GM12878 (cell line): ENCODE results near the gene TMCO1. TPM values are rescaled to one million over a fixed set of nuclear protein-coding genes. Genes with fewer than 3 reads are reported as not detected.
A peak's percentile ranks its signal among the peaks of the same experiment; 100 is the strongest.

ENCODE experiments used
- ATAC-seq: fragments of 200-7000 bp; cut with Tn5 transposase; 3 replicates; pipeline ENCODE4 v1.9.1; 2020; ENCODE audit warnings: mild to moderate bottlenecking, moderate library complexity
- BruUV-seq: library from RNA; stranded (reverse); fragments of 400-500 nt; replicated peaks from 2 replicates; lab custom pipeline; 2021; lab: Mats Ljungman, UMichigan
- CTCF ChIA-PET: fragments of 300-600 bp; sonication (Branson Sonifier 250); formaldehyde crosslinking; extraction: SDS; loops from one replicate; lab custom pipeline; 2021; ENCODE audit warnings: inconsistent platforms; lab: Yijun Ruan, JAX
- POLR2A ChIA-PET: fragments of 350-600 bp; formaldehyde crosslinking; extraction: SDS; loops from one replicate; lab custom pipeline; 2021; ENCODE audit warnings: inconsistent platforms; lab: Charles Lee
- RAD21 ChIA-PET: fragments of 300-600 bp; sonication (Branson Sonifier 250); formaldehyde crosslinking; loops from one replicate; lab custom pipeline; 2023; ENCODE audit warnings: antibody characterized with exemption; ENCODE audit not compliant: unreplicated experiment; lab: Charles Lee
- SMC1A ChIA-PET: fragments of 300-600 bp; sonication (Branson Sonifier 250); formaldehyde crosslinking; loops from one replicate; lab custom pipeline; 2023; ENCODE audit not compliant: unreplicated experiment, uncharacterized antibody; lab: Charles Lee
- DNase-seq: peaks from one replicate; pipeline ENCODE4 v3.0.0-alpha.2; 2011; ENCODE audit warnings: low read depth, low spot score
- FAIRE-seq: peaks from 3 replicates; lab custom pipeline; 2011; peaks lifted over from hg19 to GRCh38; lab: Jason Lieb, UNC
- H2AFZ ChIP-seq: 2 replicates; pipeline ENCODE4 v1.6.0; 2011; ENCODE audit warnings: low read depth, low read length, control low read depth; ENCODE audit not compliant: control insufficient read depth
- H3K27ac ChIP-seq: 2 replicates; pipeline ENCODE4 v1.5.1; 2011; ENCODE audit warnings: control low read depth; ENCODE audit not compliant: control insufficient read depth, insufficient read depth
- H3K27me3 ChIP-seq, 2 experiments: replicated peaks in 1 of 2; 2 replicates each; pipeline versions ENCODE4 v1.6.0 to v1.6.1; 2011; ENCODE audit warnings: low read length in 1 of 2; ENCODE audit not compliant: control insufficient read depth in 2 of 2, insufficient read depth in 2 of 2
- H3K36me3 ChIP-seq, 2 experiments: 2 replicates each; pipeline ENCODE4 v1.5.1; 2011; ENCODE audit warnings: low read length in 1 of 2; ENCODE audit not compliant: control insufficient read depth in 2 of 2, insufficient read depth in 2 of 2
- H3K4me1 ChIP-seq: 2 replicates; pipeline ENCODE4 v1.6.1; 2011; ENCODE audit warnings: mild to moderate bottlenecking, low read length, moderate library complexity, mixed read lengths; ENCODE audit not compliant: control insufficient read depth, insufficient read depth
- H3K4me2 ChIP-seq: 2 replicates; pipeline ENCODE4 v1.6.0; 2011; ENCODE audit warnings: control low read depth; ENCODE audit not compliant: control insufficient read depth, insufficient read depth
- H3K4me3 ChIP-seq: fragments of 200-600 bp; sonication (generic); 2 replicates; pipeline ENCODE4 v1.5.1; 2016
- H3K79me2 ChIP-seq: 2 replicates; pipeline ENCODE4 v1.6.0; 2011; ENCODE audit warnings: low read length; ENCODE audit not compliant: control insufficient read depth, insufficient read depth
- H3K9ac ChIP-seq: 2 replicates; pipeline ENCODE4 v1.8.0; 2011; ENCODE audit warnings: low read length, control low read depth, mixed read lengths; ENCODE audit not compliant: control insufficient read depth, insufficient read depth
- H3K9me3 ChIP-seq: replicated peaks from 3 replicates; pipeline ENCODE4 v1.5.1; 2011; ENCODE audit warnings: mild to moderate bottlenecking, low read length; ENCODE audit not compliant: control insufficient read depth, insufficient read depth
- H4K20me1 ChIP-seq: 2 replicates; pipeline ENCODE4 v1.6.0; 2011; ENCODE audit not compliant: control insufficient read depth, insufficient read depth
- ATF2 ChIP-seq: IDR thresholded peaks from 2 replicates; pipeline ENCODE4 v1.6.1; 2012; ENCODE audit warnings: low read length, inconsistent platforms
- BHLHE40 ChIP-seq, 2 experiments: fragments of 450-650 bp in 1 of 2; IDR thresholded peaks; 2 replicates each; pipeline ENCODE4 v1.6.1; 2011 to 2017; ENCODE audit warnings: low read depth in 2 of 2, borderline replicate concordance in 1 of 2, improper control_type of control experiment in 1 of 2, low read length in 1 of 2, mild to moderate bottlenecking in 1 of 2
- CBFB ChIP-seq: IDR thresholded peaks from 2 replicates; pipeline ENCODE4 v1.6.1; 2016; ENCODE audit warnings: antibody characterized with exemption, low read depth
- IRF3 ChIP-seq: fragments of 450-650 bp; IDR thresholded peaks from 2 replicates; pipeline ENCODE4 v1.6.1; 2014; ENCODE audit warnings: mild to moderate bottlenecking
- JUNB ChIP-seq: IDR thresholded peaks from 2 replicates; pipeline ENCODE4 v1.6.1; 2016; ENCODE audit warnings: antibody characterized with exemption, mild to moderate bottlenecking
- MEF2A ChIP-seq: IDR thresholded peaks from 2 replicates; pipeline ENCODE4 v1.6.1; 2011; ENCODE audit warnings: low read depth, mild to moderate bottlenecking, low read length, moderate library complexity; ENCODE audit not compliant: insufficient read depth
- MEF2B ChIP-seq: fragments of 450-650 bp; IDR thresholded peaks from 2 replicates; pipeline ENCODE4 v1.6.1; 2018; ENCODE audit warnings: mild to moderate bottlenecking, moderate library complexity; ENCODE audit not compliant: partially characterized antibody, poor library complexity, severe bottlenecking
- MTA3 ChIP-seq: IDR thresholded peaks from 2 replicates; pipeline ENCODE4 v1.6.1; 2012; ENCODE audit warnings: low read length, inconsistent platforms, borderline replicate concordance
- NFIC ChIP-seq: IDR thresholded peaks from 2 replicates; pipeline ENCODE4 v1.6.1; 2012; ENCODE audit warnings: low read depth, mild to moderate bottlenecking, inconsistent platforms, low read length, moderate library complexity
- NR2F1 ChIP-seq: fragments of 450-650 bp; conservative IDR thresholded peaks from 2 replicates; pipeline ENCODE4 v1.6.1; 2017; ENCODE audit warnings: mild to moderate bottlenecking
- POLR2A ChIP-seq: IDR thresholded peaks from 2 replicates; pipeline ENCODE4 v1.6.1; 2011; ENCODE audit warnings: low read depth, mild to moderate bottlenecking, low read length
- RUNX3 ChIP-seq: IDR thresholded peaks from 2 replicates; pipeline ENCODE4 v1.6.1; 2012; ENCODE audit warnings: low read length, inconsistent platforms
- SREBF1 ChIP-seq: IDR thresholded peaks from 2 replicates; pipeline ENCODE4 v1.6.1; 2012; ENCODE audit warnings: mild to moderate bottlenecking, low read length
- TBL1XR1 ChIP-seq: IDR thresholded peaks from 2 replicates; pipeline ENCODE4 v1.6.1; 2012; ENCODE audit warnings: low read depth, low read length, improper control_type of control experiment
- ZBTB40 ChIP-seq: fragments of 450-650 bp; IDR thresholded peaks from 2 replicates; pipeline ENCODE4 v1.6.1; 2016; ENCODE audit warnings: mild to moderate bottlenecking, moderate library complexity, borderline replicate concordance
- ZNF217 ChIP-seq: fragments of 450-650 bp; IDR thresholded peaks from 2 replicates; pipeline ENCODE4 v1.6.1; 2017; ENCODE audit warnings: antibody characterized with exemption, mild to moderate bottlenecking
- in situ Hi-C: fragments of 300-500 bp; cut with MboI; formaldehyde crosslinking; loops from 9 replicates; pipeline ENCODE4 v1.14.3; 2018; ENCODE audit warnings: mixed read lengths
- intact Hi-C: fragments of 100-400 bp; cut with micrococcal nuclease; formaldehyde crosslinking; loops from one replicate; pipeline ENCODE4 v1.14.2; 2022; ENCODE audit not compliant: unreplicated experiment
- polyA plus RNA-seq, 11 experiments: library from polyadenylated mRNA; depleted of rRNA in 4 of 11; unstranded in 6 of 11; stranded (reverse) in 5 of 11; fragments of >200 nt; fragmentation: Nextera tagmentation in 4 of 11; fragmentation: Illumina TruSeq in 1 of 11; extraction: Ambion mirVana in 4 of 11; extraction: Trizol in 1 of 11; gene quantifications; 1 replicate in 1 of 11; 2 replicates in 10 of 11; pipeline versions ENCODE4 v1.2.1 to v1.2.3, GENCODE V29; 2011 to 2016; ENCODE audit warnings: inconsistent platforms in 2 of 11, missing spikeins in 2 of 11, low read depth in 1 of 11
- total RNA-seq, 4 experiments: library from RNA; depleted of rRNA in 3 of 4; stranded (reverse); fragments of >200 nt in 3 of 4; fragmentation: Illumina TruSeq in 1 of 4; extraction: Trizol in 1 of 4; gene quantifications; 2 replicates each; pipeline versions ENCODE4 v1.2.1 to v1.2.3, GENCODE V29; 2013 to 2021

The TMCO1 gene
- total and polyA plus RNA-seq, 10 of the 15 experiments (the other 5 are each of a cell fraction or from before 2014, with no cell fraction given) = 50.3 to 253 (median 126) TPM

GRCh38 chr1:165753934-165754333 is 14.7 kb downstream of the TMCO1 start:
- ChIA-PET SMC1A (interaction anchor here (0.7 to 2.5 kb wide), 4 partner anchors 10 to 160 kb away, joined by 3 to 10 read pairs (median 6); partner anchors contain the start of gene TMCO1), RAD21 (interaction anchor here (1.3 kb wide), 1 partner anchor 56 kb away, joined by 3 read pairs; the partner anchor contains the start of gene ALDH9A1), POLR2A (interaction anchor here (0.7 kb wide), 1 partner anchor 11 kb away, joined by 3 read pairs; no protein-coding TSS in a partner anchor), CTCF (interaction anchor here (1.1 to 1.3 kb wide), 2 partner anchors 68 to 76 kb away, joined by 3 to 6 read pairs; no protein-coding TSS in a partner anchor)
- intact Hi-C loops (no loop called here), in situ Hi-C loops (no loop called here)
- peak; percentile 77 for ATAC-seq
- H3K4me3 ChIP-seq = no peak overlapping the region
- H3K4me2 ChIP-seq = peak overlapping the region; percentile 11; the same call in 1 of the 2 replicates
- no peaks in the 10 kb centered on the region; the same call in 1 of the 2 replicates for H3K79me2 ChIP-seq
- H2AFZ ChIP-seq = no peak overlapping the region
- H3K9me3 ChIP-seq = no peaks in the 10 kb centered on the region
- no peak overlapping the region for H3K27ac ChIP-seq
- DNase-seq = peak; percentile 31
- TF ChIP-seq MEF2A (peak; percentile 98), NFIC (peak; percentile 78; the same call in 1 of the 2 replicates), MEF2B (peak; percentile 94), NR2F1 (peak; percentile 40; the same call in 1 of the 2 replicates), TBL1XR1 (peak; percentile 91), SREBF1 (0 out of 2 replicates have a peak, but pooled peaks have one; percentile 30), RUNX3 (peak; percentile 92), JUNB (no peak), BHLHE40 (IDR thresholded peaks at IDR 0.05; ENCODE audit: borderline replicate concordance in 1 of 2, low read depth in 2 of 2, low read length in 1 of 2) (peak in 1 of 2 experiments; percentile 52; a peak in 2 of 4 replicates), ZNF217 (peak; percentile 96), IRF3 (no peak), ATF2 (peak; percentile 73; the same call in 1 of the 2 replicates), POLR2A (no peak), ZBTB40 (no peak), MTA3 (peak; percentile 25; the same call in 1 of the 2 replicates), CBFB (peak; percentile 61; the same call in 1 of the 2 replicates)
- H3K36me3 ChIP-seq = peaks cover 2 to 13% of the 10 kb centered on the region in 2 experiments; a peak in 3 of 4 replicates
- H3K27me3 ChIP-seq = no peaks in the 10 kb centered on the region
- BruUV-seq = no TSS peak
- H3K4me1 ChIP-seq = peaks cover 10% of the 10 kb centered on the region
- H3K9ac ChIP-seq = no peak overlapping the region
- peak; percentile 80 for FAIRE-seq
- no peaks in the 10 kb centered on the region for H4K20me1 ChIP-seq
